Tibial artery (tissue), 4 donors: ENCODE measurements around the gene RIPK3.

ENCODE experiments used
- DNase-seq, 2 donors: peaks; one replicate each; pipeline ENCODE4 v3.0.0-alpha.2; 2019
- H3K27ac ChIP-seq, 2 donors: fragments of 200-600 bp; sonication (generic) in 1 of 2; 1 replicate in 1 of 2; 2 replicates in 1 of 2; pipeline ENCODE4 v1.5.1; 2018 to 2019; ENCODE audit warnings: mild to moderate bottlenecking in 1 of 2
- H3K27me3 ChIP-seq, 2 donors: fragments of 200-600 bp; sonication (generic) in 1 of 2; one replicate each; pipeline versions ENCODE4 v1.5.1 to v1.6.0; 2016 to 2019
- H3K36me3 ChIP-seq, 3 donors: fragments of 200-600 bp; sonication (generic) in 2 of 3; one replicate each; pipeline ENCODE4 v1.5.1; 2016 to 2019; ENCODE audit warnings: mild to moderate bottlenecking in 2 of 3
- H3K4me1 ChIP-seq, 4 donors: fragments of 200-600 bp; sonication (generic) in 2 of 4; 1 replicate in 3 of 4; 2 replicates in 1 of 4; pipeline ENCODE4 v1.5.1; 2016 to 2019
- H3K4me3 ChIP-seq, 2 donors: fragments of 200-600 bp; sonication (generic) in 1 of 2; 1 replicate in 1 of 2; 2 replicates in 1 of 2; pipeline ENCODE4 v1.5.1; 2018 to 2019; ENCODE audit warnings: mild to moderate bottlenecking in 2 of 2
- H3K9me3 ChIP-seq, 3 donors: fragments of 200-600 bp; sonication (generic) in 1 of 3; one replicate each; pipeline ENCODE4 v1.5.1; 2016 to 2019
- CTCF ChIP-seq, 2 experiments: fragments of 200-600 bp in 1 of 2; fragments of 450-650 bp in 1 of 2; IDR thresholded peaks; one replicate each; pipeline ENCODE4 v1.5.1; 2017 to 2019; ENCODE audit warnings: antibody characterized with exemption in 2 of 2, mild to moderate bottlenecking in 1 of 2, moderate library complexity in 1 of 2
- intact Hi-C: fragments of 100-400 bp; cut with DNase I; formaldehyde crosslinking; loops from one replicate; pipeline ENCODE4 v1.15.0; 2023; ENCODE audit warnings: low total_unique reads

Gene RIPK3

GRCh38 chr14:24324024-24324423 lies 15.8 kb downstream of the RIPK3 start:
- Histone ChIP-seq H3K9me3 (no peaks in the 10 kb centered on the region), H3K4me1 (no peaks in the 10 kb centered on the region), H3K27ac (no peak overlapping the region), H3K4me3 (no peak overlapping the region), H3K36me3 (no peaks in the 10 kb centered on the region), H3K27me3 (peaks cover 0 to 19% of the 10 kb centered on the region in 2 donors)
- DNase-seq: no peak
- no peak for TF ChIP-seq CTCF (IDR thresholded peaks at IDR 0.05)
- intact Hi-C loops: no loop called here

GRCh38 chr14:24323341-24323740 lies 16.4 kb downstream of the RIPK3 start:
- no peaks in the 10 kb centered on the region for H3K9me3 ChIP-seq
- no peak for DNase-seq
- intact Hi-C loops: no loop called here
- no peak overlapping the region for H3K27ac ChIP-seq
- peaks cover 0 to 26% of the 10 kb centered on the region in 2 donors for H3K27me3 ChIP-seq
- no peaks in the 10 kb centered on the region for H3K36me3 ChIP-seq
- no peak for TF ChIP-seq CTCF (IDR thresholded peaks at IDR 0.05)
- H3K4me3 ChIP-seq: no peak overlapping the region
- no peaks in the 10 kb centered on the region for H3K4me1 ChIP-seq

DNA sequence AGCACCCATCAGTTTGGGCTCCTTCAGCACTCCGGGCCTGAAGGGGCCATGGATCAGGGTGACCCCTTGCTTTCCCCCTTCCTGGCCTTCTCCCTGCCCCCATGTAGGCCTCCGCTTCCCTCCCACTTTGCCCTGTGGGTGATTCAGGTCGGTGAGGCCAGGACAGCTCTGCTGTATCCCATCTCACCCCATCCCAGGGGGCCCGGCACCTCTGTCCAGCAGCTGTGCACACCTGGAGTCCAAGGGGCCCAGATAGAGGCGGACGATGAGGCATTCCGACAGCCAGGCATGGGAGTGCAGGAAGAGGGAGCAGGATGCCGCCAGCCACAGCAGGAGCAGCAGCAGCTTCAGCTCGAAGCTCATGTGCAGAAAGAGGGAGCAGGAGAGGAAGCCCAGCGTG lies 17.1 kb downstream of the RIPK3 start:
- Histone ChIP-seq H3K27me3 (peaks cover 0 to 31% of the 10 kb centered on the region in 2 donors), H3K4me3 (no peak overlapping the region), H3K4me1 (no peaks in the 10 kb centered on the region), H3K27ac (no peak overlapping the region), H3K36me3 (no peaks in the 10 kb centered on the region), H3K9me3 (no peaks in the 10 kb centered on the region)
- no peak for TF ChIP-seq CTCF (IDR thresholded peaks at IDR 0.05)
- no peak for DNase-seq
- intact Hi-C loops: no loop called here

GRCh38 chr14:24321212-24321975 lies 18.4 kb downstream of the RIPK3 start:
- Histone ChIP-seq H3K27me3 (peaks cover 0 to 42% of the 10 kb centered on the region in 2 donors), H3K4me1 (peaks cover 0 to 3% (median 1%) of the 10 kb centered on the region in 4 donors), H3K27ac (no peak overlapping the region), H3K36me3 (no peaks in the 10 kb centered on the region), H3K9me3 (no peaks in the 10 kb centered on the region), H3K4me3 (no peak overlapping the region)
- TF ChIP-seq CTCF (IDR thresholded peaks at IDR 0.05): no peak
- DNase-seq: no peak
- intact Hi-C loops: no loop called here

- H3K27ac ChIP-seq: no peak overlapping the region
- H3K4me3 ChIP-seq: no peak overlapping the region
- intact Hi-C loops: no loop called here
- peaks cover 0 to 51% of the 10 kb centered on the region in 2 donors for H3K27me3 ChIP-seq
- no peak for DNase-seq
- no peaks in the 10 kb centered on the region for H3K9me3 ChIP-seq
- H3K36me3 ChIP-seq: no peaks in the 10 kb centered on the region
- H3K4me1 ChIP-seq: peaks cover 0 to 9% (median 6%) of the 10 kb centered on the region in 4 donors
- TF ChIP-seq CTCF (IDR thresholded peaks at IDR 0.05): no peak
Observed at GRCh38 chr14:24317141-24317928, 22.5 kb downstream of the RIPK3 start.
